GM18870 (cell line): ENCODE results near the gene VAV2.

Experiments used
- ATAC-seq: cut with Tn5 transposase; IDR thresholded peaks from one replicate; pipeline ENCODE4 v1.9.1; 2021; ENCODE audit warnings: moderate library complexity; ENCODE audit not compliant: unreplicated experiment

The VAV2 gene

DNA sequence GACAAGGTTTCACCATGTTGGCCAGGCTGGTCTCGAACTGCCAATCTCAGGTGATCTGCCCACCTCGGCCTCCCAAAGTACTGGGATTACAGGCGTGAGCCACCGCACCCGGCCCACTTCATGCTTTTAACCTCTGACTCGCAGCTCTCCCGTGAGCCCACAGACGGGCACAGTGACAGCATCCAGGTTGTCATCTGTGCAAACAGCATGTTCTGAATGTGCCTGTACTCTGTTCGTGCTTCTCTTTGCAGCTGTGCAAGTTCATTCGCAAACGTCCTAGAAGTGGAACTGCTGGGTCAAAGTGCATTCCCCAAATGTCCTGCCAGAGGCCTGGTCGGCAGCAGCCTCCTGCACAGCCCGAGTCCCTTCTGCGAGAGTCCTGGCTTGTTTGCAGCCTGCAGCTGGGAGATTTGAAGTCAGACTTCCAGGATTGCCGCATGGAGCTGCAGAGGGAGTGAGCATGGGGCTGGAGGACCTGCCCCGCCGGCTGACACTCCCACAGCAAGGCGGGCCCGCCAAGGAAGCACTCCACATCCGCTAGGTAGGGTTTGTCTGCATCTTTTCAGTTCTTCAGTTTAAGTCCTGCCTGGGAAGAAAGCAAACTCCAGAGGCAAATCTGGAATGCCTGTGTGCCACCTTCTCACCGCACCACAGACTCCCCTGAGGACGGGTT lies 36.6 kb upstream of the VAV2 start:
- ATAC-seq, result no peak

DNA sequence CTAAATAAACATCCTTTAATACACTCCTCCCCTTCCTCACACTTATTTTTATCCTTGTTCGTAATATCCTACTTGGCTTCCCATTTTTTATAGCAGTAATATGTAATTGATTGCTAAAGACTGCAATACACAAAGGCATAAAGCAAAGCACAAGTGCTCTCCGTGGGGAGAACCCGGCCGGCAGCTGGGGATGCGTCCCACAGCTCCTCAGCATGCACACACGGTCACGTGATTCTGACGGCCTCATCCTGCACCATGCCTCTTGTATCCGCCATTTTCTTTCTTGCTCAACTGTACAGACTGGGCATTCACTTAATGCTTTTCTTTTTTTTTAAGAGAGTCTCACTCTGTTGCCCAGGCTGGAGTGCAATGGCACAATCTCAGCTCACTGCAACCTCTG lies 36.0 kb upstream of the VAV2 start:
- no peak for ATAC-seq

DNA sequence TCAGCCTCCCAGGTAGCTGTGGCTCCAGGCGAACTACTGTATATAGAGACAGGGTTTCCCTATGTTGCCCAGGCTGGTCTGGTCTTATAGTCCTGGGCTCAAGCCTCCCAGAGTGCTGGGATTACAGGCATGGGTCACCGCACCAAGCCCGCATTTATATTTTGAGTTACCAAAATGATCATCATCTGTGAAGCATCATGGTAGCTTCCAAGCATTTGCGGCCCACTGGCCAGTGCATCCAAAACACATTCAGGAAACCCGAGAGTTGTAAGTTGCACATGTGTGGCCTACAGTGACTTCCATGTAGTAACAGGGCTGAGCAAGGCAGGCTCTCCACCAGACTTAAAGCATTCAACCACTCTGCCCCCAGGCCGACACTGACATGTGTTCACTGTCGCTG lies 35.4 kb upstream of the VAV2 start:
- no peak for ATAC-seq

DNA sequence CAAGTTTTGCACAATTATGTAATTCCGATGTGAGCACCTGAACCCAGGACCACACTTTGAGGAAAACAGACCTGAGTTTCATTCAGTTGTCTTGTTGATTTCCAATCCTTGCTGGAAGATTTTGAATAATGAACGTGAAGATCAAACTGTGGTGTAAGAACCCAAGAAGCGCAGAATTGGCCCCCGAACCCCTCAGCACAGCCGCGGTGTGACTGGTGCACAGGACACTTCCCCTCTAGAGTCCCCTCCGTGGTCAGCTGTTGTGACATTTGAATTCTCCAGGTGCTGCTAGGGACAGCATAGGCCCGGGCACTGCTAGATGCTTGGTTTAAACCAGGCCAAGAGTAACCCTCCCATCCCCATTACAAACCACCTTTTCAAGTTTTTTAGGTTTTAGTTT lies 34.9 kb upstream of the VAV2 start:
- no peak for ATAC-seq

DNA sequence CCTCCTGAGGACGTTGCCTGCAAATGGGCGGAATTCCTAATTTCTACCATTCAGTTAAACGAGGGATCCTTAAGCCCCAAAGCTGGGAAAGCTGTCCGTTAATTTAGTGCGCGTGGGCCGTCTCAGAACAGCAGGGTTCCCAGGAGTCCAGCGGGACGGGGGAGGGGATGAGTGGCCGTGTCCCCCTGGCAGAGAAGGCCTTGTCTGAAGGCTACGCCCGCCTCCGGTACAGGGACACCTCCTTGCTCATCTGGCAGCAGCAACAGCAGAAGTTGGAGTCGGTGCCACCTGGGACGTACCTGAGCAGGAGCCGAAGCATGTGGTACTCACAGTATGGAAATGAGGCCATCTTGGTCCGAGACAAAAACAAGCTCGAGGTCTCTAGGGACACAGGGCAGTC lies 34.5 kb upstream of the VAV2 start:
- no peak for ATAC-seq

DNA sequence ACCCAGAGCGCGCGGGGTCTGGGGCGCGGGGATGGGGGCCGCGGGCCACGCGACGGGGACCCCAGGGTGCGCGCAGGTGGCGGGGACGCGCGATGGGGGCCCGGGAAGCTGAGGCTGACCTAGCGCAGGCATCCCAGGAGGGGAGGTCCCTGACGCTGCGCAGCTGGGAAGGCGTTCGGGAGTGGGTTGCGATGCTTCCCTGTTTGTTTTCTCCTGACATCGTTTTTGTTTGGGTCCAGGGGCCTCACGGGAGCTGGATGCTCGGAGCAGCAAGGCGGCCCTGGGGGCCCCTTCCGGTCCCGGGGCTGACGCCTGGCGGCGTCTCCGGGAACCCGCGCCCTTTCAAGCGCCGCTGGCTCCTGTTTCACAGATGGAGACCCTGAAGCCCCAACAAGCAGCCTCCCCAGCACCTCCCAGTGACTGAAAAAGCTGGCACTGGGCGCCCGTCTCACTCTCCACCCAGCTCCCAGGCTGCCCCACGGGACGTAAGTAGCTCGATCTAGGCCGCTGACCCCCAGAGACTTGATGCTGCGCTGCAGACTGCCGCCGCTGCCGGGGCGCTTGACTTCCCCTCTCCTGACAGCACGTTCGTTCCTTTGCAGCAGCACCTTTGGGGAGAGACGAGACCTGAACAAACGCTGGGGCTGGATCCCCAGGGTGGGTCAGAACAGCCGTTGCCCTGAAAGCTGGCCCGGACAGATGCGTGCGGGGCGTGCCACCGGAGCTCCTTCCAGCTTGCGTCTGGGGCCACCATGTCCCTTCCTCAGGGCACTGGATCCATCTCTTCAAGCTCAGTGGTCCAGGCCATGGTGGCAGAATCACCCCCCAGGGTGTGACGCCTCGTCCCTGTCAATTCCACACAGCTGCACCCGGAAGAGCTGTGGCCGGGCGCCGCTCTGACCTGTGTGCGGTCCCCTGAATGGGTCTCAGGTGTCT lies 33.8 kb upstream of the VAV2 start:
- ATAC-seq, result no peak

DNA sequence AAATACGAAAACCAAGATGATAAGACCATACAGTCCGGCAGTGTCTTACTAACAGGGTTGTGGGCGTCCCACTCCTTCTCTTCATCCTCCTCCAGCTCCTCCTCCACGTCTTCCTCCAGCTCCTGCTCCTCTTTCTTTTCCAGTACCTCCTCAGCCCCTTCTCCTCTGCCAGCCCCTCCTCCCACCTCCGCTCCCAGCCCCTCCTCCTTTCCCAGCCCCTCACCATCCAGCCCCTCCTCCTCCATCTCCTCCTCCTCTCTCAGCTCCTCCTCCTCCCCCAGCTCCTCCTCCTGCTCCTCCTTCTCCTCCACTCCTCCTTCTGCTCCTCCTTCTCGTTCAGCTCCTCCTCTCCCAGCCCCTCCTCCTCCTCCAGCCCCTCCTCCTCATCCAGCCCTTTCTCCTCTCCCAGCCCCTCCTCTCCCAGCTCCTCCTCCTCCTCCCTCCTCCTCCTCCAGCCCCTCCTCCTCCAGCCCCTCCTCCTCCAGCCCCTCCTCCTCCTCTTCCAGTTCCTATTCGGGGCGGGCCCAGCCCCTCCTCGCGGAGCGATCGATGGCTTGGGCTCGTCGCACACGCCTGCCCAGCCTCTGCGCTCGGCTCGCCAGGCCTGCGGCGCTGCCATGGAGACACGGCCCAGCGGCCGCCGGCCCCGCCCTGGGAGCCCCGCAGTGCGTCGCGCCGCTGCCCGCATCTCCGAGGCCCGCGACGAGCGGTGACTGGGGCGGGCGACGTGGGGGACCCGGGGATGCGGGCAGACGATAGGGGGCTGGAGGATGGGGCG lies 32.9 kb upstream of the VAV2 start, which contains the start of gene BRD3OS:
BRD3OS (plus strand) TSS at position 654 of the 778 bp plus-strand sequence. CDS start 1,267 bp downstream, outside the sequence.
- no peak for ATAC-seq

DNA sequence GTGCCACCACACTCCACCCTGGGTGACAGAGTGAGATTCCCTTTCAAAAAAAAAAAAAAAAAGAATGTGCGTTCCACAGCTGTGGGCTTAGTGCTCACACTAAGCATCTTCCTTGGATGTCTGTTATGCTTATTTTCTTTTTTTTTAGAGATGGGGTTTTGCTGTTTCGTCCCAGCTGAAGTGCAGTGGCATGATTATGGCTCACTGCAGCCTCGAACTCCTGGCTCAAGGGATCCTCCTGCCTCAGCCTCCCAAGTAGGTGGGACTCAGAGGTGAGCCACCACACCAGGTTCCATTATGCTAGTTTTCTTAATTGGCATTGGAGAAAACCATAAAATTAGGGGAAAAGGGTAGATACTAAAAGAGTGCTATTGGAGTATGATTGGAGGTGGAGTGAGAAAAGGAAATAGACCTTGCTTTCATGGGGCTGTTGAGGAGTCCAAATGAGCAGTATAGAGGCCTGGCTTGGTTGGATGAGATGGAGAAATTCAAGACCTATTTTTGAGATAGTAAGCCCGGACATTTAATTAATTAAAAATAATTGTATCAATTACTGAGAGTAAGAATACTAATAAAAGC lies 32.2 kb upstream of the VAV2 start:
- ATAC-seq, result no peak

DNA sequence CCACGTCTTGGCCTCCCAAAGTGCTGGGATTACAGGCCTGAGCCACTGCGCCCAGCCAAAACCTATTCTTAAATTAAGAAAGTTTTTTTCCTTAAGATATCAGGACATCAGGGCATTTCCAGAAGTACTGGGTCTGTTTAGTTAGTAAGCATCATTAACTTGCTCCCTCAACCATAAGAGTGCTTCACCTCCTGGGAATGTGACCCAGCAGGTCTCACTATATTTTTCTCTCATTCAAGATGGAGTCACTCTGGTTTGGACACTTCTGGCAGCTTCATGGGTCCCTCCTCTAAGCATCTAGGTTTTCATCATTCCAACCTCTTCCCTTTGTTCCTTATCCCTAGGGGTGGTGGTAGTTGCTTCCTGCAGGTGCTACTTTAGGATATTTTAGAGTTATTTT lies 22.8 kb upstream of the VAV2 start:
- ATAC-seq, result no peak

DNA sequence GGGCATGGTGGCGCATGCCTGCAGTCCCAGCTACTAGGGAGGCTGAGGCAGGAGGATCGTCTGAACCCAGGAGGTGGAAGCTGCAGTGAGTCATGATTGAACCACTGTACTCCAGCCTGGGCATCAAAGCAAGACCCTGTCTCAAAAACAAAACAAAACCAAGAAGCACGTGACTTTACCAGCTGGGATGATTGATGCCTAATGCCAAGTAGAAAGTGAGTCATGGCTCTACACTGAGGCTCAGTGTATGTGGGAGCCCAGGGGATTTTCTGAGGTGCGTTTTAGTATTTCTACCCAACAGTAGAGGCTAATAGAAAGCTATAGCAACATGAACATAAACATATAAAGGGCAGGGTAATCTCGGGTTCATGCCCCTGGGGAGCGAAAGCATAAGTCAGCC lies 19.3 kb upstream of the VAV2 start:
- no peak for ATAC-seq

DNA sequence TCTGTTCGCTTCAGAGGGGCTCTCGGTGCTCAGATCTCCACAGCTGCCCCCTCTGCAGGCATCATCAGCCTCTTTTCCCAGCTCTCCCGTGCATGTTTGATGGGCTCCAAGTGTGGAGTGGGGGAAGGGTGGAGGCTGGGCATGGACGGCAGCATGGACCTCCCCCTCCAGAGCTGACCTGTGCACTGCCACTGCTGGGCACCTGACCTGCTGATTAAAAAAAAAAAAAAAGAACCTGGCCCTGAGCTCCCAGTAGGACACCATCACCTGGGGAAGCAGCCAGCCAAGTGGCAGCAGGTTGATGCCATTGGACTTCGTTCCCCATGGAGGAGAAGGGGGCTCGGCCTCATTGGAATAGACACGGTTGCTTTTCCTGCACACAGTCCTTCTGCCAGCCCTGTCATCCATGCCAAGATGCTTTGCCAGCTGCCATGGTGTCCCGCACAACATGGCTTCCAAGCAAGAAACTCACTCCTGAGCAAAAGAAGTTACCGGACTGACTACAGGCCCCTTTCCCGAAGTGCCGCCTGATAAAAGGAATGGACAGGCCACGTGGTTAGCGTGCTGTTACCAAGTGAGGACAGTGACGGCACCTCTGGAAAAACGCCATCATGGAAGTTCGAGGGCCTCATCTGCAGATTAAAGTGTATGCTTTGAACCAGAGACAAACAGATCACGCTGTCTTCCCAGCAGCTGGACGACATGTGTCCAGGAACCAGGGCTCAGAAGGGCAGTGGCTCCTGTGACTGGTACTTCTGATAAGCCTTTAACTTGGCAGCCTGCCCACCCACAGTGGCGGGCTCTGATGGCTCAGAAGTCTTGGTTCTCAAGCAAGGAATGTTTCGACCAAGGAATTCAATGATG lies 18.4 kb upstream of the VAV2 start:
- no peak for ATAC-seq

DNA sequence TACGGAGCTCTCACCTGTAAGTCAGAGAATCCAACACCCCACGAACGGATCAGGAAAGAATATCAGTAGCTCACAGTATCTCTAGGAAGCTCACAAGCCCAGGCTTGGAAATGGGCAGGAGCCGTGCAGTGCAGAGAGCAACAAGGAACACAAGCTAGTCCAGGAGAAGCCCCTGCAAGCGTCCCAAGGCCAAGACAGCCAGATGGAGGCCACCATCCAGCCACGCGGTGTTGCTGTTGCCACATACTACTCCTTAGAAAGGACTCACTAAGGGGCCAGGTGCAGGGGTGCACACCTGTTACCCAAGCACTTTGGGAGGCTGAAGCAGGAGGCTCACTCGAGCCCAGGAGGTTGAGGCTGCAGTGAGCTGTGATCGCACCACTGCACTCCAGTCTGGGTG lies 15.4 kb upstream of the VAV2 start:
- ATAC-seq, result no peak

DNA sequence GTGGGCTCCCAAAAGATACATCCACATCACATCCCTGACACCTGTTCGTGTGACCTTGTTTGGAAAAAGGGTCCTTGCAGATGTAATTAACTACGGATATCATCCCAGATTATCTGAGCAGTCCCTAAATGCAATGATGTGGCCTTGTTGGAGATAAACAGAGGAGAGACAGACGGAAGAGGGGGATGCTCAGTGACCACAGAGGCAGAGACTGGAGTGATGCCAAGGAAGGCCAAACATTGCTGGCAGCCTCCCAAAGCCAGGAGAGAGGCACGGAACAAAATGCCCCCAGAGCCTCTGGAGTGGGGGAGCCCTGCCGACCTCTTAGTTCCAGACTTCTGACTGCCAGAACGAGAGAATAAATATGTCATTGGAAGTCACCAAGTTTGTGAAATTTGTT lies 15.0 kb upstream of the VAV2 start:
- ATAC-seq, result no peak

DNA sequence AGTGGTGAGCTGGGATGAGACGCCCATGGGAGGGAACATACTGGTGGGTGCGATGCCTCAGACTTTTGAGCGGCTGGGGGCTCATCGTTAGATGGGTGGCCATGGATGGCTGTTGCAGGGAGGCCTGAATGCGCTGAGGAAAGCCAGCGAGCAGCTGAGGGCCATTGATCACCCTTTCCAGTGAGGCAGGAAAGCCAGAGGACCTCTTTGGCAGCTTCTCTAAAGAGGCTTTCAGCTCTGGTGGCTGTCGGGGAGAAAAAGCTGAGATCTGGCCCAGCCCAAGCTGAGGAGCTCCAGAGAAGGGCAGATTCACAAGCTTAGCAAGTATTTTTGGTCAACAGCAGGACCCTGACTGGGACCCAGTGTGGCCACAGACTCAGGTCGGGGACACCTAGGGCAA lies 13.3 kb upstream of the VAV2 start:
- no peak for ATAC-seq

DNA sequence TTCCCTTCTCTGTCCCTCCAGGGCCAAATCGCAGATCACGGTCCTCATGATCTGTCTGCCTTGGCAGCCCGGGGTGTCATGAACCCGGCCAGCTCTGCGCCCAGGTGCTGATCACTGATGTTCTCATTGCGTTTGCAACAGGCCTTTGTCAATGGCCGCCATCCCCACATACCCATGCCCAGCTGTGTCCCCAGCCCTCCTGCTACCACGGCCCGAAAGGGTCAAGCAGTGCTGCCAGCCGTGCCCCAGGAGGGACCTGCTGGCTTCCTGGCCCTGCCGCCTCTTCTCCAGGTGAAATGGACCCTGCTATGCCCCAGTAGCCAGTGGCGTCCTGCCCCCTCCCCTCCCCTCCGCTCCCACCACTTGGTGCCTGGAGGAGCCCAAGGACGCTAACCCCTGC lies 12.8 kb upstream of the VAV2 start:
- no peak for ATAC-seq

DNA sequence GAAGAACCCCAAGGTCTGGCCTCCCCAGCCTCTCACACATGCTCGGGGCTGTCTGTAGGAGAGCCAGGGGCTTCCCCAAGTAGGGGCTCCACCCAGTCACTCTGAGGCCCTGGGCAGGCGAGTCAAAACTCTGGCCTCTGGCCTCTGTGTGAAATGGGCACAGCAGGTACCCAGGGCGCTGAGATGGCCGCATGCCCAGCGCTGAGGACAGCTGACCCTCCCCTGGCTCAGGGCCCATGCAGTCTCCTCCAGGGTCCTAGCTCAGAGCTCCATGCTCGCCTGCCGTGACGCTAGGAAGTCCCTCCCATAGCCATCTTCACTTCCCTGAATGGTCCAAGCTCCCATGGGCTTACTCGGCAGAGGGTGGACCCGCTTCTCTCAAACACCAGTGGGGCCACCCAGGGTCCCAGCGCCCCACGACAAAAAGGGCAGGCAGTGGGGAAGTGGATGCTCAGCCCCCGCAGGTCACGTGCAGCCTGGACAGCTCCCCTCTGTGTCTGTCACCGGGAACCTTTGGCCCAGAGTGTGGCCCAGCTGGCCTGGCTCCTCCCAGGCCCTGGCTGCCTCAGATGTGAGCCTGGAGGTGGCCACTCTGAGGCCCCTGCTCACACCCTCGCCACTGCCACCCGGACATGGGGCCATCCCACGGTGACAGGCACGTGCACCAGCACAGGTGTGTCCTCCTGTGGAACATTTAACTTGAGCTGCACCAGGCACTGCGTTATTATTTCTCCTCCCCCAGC lies 12.2 kb upstream of the VAV2 start:
- ATAC-seq, result no peak

DNA sequence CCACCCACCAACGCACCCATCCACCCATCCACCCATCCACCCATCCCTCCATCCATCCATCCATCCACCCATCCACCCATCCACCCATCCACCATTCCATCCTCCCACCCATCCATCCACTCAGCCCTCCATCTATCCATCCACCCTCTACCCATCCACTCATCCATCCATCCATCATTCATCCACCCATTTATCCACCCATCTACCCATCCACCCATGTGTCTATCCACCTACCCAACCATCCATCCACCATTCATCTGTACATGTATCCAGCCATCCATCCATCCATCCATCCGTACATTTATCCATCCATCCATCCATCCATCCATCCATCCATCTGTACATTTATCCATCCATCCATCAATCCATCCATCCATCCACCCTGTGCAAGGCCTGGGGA lies 11.1 kb upstream of the VAV2 start:
- no peak for ATAC-seq

DNA sequence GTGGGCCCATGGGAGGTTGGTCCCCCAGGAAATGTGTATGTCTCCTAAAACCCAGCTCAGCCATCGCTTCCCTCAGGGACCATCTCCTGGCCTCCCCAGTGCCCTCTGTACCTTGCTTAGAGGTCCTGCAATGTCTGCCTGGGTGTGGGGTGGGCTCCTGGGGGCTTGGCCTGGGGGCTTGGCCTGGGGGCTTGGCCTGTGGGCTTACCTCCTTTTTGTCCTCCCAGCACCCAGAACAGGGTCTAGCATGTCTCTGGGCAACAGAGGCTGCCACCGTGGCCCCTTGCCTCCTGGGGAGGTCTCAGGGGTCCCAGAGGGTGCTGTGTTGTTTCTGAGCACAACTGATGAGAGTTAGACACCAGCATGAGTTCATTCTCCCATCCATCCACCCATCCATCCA lies 10.7 kb upstream of the VAV2 start:
- ATAC-seq, result no peak

DNA sequence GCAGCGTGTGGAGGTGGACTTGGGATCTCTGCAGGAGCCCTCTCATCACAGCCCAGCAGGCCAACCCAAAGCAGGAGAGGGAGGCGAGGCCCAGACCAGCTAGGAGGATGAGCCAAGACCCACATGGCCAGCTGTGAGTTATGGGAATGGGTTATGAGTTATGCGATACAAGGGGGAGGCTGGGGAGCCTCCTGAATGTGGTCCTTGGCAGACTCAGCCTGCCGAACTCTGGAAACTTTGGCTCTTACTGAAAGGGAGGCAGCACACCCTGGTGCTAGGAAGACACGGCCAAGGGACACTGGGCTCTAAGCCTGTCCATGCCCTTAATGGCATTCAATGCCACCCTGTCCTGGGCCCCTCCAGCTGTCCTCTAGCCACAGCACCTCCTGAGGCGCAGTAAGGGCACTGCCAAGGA lies 7.7 kb upstream of the VAV2 start:
- no peak for ATAC-seq
